C4-2B (cell line): Measurements from ENCODE around the gene OSTC.

Experiments used
- ZFX ChIP-seq: fragments of 450-650 bp; IDR thresholded peaks from 2 replicates; pipeline ENCODE4 v1.6.1; 2017
- TF ChIP-seq, protein P1 (sequence below): fragments of 450-650 bp; conservative IDR thresholded peaks from 2 replicates; pipeline ENCODE4 v1.5.1; 2017; ENCODE audit warnings: mild to moderate bottlenecking

GRCh38 chr4:108696160-108696559 is 45.8 kb downstream of the OSTC start:
- TF ChIP-seq, protein P1, sequence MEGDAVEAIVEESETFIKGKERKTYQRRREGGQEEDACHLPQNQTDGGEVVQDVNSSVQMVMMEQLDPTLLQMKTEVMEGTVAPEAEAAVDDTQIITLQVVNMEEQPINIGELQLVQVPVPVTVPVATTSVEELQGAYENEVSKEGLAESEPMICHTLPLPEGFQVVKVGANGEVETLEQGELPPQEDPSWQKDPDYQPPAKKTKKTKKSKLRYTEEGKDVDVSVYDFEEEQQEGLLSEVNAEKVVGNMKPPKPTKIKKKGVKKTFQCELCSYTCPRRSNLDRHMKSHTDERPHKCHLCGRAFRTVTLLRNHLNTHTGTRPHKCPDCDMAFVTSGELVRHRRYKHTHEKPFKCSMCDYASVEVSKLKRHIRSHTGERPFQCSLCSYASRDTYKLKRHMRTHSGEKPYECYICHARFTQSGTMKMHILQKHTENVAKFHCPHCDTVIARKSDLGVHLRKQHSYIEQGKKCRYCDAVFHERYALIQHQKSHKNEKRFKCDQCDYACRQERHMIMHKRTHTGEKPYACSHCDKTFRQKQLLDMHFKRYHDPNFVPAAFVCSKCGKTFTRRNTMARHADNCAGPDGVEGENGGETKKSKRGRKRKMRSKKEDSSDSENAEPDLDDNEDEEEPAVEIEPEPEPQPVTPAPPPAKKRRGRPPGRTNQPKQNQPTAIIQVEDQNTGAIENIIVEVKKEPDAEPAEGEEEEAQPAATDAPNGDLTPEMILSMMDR, result no peak
- no peak for TF ChIP-seq ZFX
